Left kidney (tissue), 8 donors: ENCODE data around the gene PTGR2. TPM values are rescaled to one million over a fixed set of nuclear protein-coding genes. Genes with fewer than 3 reads are reported as not detected.
"Not testable (repeated sequence)": the region's sequence is repeated elsewhere in the genome, so short reads cannot be mapped to it uniquely, and the experiment has no call there.

Experiments used
- DNase-seq: peaks from one replicate; pipeline ENCODE4 v3.0.0-alpha.2; 2013
- long read RNA-seq, 8 donors: transcript quantifications; one replicate each; lab custom pipeline, GENCODE V29; 2026
- polyA plus RNA-seq: library from polyadenylated mRNA; unstranded; fragments of 120-200 nt; gene quantifications from one replicate; pipeline ENCODE4 v1.2.1, GENCODE V29; 2013; ENCODE audit not compliant: insufficient read length

Gene PTGR2
- polyA plus RNA-seq = 28.5 TPM
- long read RNA-seq, donor 1, partial matches to known transcripts = 0 of 2 reads
- long read RNA-seq, donor 1, other reads (novel, unspliced or antisense) = 0 of 2 reads
- long read RNA-seq, donor 2, partial matches to known transcripts = 0 of 7 reads
- long read RNA-seq, donor 2, other reads (novel, unspliced or antisense) = 0 of 7 reads
- long read RNA-seq, donor 3, partial matches to known transcripts = 0 of 3 reads
- long read RNA-seq, donor 3, other reads (novel, unspliced or antisense) = 0 of 3 reads
- long read RNA-seq, donor 4 = 0 reads
- long read RNA-seq, donor 5, partial matches to known transcripts = 5 of 14 reads
- long read RNA-seq, donor 5, other reads (novel, unspliced or antisense) = 0 of 14 reads
- long read RNA-seq, donor 6, partial matches to known transcripts = 0 of 2 reads
- long read RNA-seq, donor 6, other reads (novel, unspliced or antisense) = 0 of 2 reads
- long read RNA-seq, donor 7, partial matches to known transcripts = 10 of 16 reads
- long read RNA-seq, donor 7, other reads (novel, unspliced or antisense) = 0 of 16 reads
- long read RNA-seq, donor 8, partial matches to known transcripts = 0 of 3 reads
- long read RNA-seq, donor 8, other reads (novel, unspliced or antisense) = 0 of 3 reads

DNA sequence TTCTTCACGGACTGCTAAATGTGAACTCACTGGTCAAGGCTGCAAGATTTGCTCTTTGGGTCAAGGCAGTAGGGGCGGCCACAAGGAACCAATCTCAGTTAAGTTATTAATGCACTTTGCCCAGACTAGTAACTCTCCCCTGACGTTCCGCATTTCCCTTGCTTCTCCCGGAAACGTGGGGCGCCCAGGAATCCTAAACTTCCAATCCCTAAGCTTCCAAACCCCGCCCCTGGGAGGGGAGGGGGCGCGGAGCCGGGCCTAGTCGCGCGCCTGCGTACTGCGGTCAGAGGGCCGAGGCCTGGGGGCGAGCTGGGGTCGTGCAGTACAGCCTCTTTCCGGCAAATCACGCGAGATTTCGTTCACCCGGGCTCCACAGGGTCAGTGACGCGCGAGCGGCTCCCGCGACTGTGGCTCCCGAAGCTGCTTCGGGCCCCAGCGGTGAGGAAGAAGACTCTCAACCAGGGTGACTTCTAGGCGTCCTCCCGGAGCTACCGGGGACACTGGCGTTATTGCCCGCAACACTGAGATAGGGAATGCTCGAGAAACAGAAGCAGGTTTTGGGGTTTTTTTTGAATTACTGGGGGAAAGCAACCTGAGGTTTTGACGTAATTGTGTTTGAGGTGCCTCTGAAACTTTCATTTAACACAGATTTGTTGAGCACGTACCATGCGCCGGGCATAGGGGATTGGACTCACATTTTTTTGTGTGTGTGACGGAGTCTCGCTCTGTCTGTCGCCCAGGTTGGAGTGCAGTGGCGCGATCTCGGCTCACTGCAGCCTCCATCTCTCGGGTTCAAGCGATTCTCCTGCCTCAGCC lies at the start of gene PTGR2:
PTGR2 (plus strand) TSS at position 265 of the 816 bp plus-strand sequence. CDS start 7,032 bp downstream, outside the sequence.
- DNase-seq = peak; percentile 98

DNA sequence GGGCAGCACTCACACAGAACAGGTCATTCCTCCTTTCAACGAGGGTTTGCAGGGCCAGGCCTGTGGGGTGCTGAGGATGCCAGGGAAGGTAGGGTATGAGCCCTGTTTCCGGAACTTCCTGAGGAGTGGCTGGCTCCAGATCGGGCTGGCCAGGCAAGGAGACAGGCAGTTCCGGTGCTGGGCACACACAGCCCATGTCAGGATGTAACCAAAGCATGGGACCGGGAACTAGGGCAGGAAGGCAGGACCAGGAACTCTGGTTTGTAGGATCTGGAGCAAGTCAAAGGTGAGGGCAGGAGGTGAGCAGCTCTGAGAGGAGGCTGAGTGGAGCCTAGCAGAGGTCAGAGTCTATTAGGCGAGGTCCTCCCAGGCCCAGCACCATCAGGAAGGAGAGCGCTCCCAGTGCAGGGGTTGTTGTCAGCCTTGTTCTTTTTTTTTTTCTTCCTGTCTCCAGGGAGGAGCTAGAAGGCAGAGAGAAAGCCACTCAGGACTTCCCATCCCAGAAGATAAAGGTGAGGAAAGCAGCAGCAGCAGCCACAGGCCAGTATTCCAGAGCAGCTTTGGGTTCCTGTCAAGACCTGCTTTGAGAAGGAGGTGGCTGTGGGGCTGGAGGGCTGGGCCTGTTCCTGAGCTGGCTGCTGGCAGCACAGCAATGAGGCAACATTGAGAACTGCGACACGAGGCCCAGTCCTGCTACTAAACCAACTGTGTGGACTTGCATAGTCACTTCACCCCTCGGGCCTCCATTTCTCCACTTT lies 49.0 kb upstream of the PTGR2 start:
- DNase-seq = no peak

DNA sequence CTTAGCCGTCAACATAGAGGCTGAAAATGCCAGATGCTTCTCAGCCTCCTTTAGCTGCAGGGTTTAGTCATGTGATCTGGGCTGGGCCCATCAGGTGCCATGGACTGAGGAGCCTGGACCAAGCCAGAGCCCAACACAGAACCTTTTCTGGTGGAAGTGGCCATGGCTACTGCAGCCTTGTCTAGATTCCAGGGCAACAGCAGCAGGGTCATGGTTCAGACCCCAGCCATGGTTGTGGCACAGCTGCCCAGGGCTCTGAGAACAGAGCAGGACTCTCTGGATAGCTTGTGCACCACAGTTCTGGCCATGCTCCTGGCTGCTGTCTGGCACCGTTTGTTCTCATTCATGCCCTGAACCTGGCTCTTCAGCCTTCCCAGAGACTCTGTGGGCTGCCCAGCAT lies 47.0 kb upstream of the PTGR2 start:
- DNase-seq = no peak

DNA sequence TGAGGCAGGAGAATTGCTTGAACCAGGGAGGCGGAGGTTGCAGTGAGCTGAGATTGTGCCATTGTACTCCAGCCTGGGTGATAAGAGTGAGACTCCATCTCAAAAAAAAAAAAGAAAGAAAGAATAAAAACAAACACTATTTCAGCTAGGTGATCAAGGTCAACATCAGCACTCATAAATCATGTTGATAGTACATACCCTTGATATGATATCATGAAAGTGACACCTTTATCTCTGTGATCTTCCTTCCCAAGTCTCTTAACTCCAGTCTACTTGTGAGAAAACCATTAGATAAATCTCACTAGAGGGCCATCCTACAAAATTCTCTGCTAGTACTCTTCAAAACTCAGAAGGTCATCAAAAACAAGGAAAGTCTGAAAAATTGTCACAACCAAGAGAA lies 44.2 kb upstream of the PTGR2 start:
- DNase-seq = no peak

DNA sequence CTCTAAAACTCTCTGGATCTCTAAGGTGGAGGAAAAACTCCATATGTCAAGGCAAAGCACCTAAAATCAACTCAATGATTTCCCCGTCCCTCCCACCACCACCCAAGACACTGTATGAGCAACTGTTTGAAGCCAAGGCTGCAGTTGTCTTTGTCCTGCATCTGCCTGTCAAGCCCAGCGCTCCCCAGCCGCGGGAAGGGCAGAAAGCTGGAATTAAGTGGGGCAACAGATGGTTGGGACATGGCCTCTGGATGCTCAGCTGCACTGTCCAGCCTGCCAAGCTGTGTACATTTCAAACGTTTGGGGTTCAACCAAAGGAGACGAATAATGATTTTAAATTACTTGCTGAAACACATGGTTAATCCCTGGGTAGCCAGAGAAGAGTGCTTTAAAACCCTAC lies 42.2 kb upstream of the PTGR2 start:
- no peak for DNase-seq

DNA sequence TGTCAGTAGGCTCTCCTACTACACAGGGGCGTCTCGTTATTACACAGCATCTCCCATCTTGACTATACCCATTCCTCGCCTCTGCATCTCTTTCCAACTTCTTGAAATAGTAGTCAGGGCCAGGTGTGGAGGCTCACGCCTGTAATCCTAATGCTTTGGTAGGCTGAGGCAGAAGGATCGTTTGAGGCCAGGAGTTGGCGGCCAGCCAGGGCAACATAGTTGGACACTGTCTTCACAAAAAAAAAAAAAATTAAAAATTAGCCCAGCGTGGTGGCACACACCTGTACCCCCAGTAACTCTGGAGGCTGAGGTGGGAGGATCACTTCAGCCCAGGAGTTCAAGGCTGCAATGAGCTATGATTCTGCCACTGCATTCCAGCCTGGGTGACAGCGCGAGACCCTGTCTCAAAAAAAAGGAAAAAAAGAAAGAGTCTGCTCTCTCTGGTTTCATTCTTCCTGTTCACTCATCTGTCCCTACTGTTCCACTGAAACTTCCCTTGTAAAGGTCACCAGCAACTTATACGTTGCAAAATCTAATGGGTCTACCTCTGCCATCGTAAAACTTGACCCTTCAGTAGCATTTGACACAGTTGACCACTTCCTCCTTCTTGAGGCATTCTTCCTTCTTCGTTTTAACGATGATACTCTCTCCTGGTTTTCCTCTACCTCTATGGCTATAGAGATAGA lies 41.0 kb upstream of the PTGR2 start:
- no peak for DNase-seq

DNA sequence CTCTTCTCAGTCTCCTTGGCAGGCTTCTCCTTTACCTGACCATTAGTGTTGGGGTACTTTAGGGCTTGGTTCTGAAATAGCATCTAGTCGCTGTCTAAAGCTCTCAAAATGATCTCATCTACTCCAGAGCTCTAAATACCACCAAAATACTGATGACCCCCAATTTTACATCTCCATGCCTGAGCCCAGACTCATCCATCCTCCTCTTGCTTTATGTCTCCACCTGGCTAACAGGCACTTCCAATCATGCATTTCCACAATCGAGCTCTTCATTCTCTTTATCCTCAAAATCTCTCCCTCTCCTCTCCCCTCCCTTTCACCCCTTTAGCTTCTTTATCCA lies 40.5 kb upstream of the PTGR2 start:
- DNase-seq = no peak

DNA sequence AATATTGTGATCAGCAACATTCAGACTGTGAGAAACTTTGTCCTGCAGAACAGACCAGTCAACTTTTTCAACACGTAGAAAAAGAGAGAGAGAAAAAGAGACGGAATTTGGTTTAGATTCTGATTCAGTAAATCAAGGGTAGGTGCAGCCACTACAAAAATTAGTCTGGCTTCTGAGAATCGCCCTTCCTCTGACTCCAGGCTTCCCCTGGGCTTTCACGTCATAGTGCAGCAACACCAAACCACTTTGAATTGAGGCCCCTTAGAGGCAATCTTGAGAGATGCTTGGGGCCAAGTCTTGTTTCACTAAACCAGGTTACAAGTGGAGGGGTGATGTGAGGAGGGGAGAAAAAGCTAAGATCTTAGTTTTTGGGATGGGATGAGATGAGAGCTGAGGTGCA lies 37.5 kb upstream of the PTGR2 start:
- no peak for DNase-seq

DNA sequence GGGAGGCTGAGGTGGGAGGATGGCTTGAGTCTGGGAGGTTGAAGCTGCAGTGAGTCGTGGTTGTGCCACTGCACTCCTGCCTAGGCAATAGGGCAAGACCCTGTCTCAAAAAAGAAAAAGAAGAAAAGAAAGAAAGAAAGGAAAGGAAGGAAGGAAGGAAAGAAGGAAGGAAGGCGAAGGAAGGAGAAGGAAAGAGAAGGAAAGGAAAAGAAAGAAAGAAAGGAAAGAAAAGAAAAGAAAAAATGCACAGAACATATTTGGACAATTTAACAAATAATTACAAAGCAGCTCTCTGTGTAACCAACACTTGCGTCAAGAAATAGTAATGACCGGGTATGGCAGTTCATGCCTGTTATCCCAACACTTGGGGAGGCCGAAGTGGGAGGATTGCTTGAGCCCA lies 35.8 kb upstream of the PTGR2 start:
- DNase-seq = no peak

DNA sequence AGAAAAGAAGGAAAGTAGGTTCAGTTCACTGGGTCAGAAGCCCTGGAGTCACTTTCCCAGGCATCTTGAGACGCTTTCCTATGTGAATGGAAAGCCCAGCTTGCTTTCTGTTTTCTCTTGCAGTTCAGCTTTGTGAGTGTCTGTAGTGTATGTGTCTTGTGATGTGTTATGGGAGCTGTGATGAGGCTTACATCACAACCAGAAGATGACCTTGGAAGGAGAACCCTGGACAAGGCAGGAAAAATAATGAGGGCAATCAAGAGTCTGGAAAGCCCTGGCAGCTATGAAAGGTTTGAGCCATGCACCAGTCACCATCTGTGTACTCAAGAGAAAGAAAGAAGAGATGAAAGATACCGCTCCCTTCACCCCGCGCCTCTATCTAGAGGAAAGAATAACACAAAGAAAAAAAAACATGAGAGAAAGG lies 35.2 kb upstream of the PTGR2 start:
- DNase-seq = no peak

DNA sequence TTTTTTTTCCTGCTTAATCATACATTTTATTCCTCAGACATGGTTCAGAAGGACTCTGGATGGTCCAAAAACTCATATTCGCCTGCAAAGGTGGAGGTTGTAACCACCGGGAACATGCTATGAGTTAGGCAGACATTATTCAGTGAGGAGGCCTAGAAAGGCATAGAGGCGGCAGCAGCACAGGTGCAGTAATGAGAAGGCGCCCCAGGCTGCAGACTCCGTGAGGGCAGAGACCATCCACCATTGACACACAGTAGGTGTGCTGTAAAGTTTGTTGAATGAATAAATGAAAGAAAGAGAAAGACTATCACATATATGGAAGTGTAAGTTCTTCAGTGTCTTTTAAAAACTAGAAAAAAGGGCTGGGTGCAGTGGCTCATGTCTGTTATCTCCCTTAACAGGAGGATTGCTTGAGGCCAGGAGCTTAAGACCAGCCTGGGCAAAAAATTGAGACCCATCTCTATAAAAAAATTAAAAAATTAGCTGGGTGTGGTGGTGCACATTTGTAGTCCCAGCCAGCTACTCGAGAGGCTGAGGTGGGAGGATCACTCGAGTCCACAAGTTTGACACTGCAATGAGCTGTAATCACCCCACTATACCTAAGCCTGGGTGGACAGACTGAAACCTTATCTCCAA lies 34.5 kb upstream of the PTGR2 start:
- no peak for DNase-seq

DNA sequence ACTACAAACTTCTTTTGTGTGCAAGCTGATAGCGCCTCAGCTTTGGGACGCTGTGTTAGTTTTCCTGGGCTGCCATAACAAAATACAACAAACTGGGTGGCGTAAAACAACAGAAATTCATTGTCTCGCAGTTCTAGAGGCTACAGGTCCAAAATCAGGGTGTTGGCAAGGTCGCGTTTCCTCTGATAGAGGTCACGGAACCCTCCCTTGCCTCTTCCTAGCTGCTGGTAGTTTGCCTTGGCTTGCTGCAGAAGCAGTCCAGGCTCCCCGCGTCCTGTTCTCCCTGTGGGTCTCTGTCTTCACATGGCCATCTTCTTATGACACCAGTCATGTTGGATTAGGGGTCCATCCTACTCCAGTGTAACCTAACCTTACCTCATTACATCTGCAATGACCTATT lies 32.8 kb upstream of the PTGR2 start:
- DNase-seq = no peak

DNA sequence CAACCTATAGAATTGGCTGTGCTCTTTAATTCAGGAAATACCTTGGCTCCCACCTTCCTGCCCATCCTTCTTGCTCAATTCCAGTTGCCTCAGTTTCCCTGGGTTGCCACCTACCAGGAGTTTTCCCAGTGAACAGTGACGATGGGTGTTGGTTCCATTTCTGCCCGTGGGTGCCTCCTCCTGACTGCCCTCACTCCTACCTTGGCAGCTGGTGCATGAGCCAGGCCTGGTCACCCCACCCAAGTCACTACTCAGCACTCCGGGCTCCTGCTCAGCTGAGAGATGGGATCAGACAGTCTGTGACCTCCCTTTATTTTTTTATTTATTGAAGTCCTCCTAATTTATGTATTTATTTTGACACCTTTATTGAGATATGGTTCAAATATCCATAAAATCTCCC lies 31.0 kb upstream of the PTGR2 start:
- DNase-seq = no peak

DNA sequence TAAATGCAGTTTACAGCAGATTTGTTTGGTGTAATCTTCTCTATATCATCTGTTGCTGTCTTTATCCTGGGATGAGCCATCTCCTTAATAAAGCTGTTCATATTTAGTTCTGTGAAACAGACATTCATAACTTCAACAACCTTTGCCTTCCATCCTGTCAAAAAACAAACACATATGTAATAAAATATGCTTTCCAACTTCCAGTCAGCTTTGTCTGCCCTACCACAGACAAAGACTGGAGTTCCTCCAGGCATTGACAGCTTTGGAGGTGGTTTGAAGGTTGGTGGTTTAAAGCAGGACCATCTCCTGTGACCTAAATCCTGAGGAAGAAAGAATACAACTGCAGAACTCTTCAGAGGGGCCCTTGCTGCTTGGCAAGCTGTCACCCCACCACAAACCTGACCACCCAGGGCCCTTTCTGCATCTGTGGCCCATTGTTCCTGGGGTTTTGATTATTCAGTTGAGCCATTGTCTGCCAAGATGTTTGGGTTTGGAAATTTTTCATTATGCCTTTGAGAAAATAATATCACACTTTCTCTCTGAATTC lies 28.2 kb upstream of the PTGR2 start:
- DNase-seq = no peak

DNA sequence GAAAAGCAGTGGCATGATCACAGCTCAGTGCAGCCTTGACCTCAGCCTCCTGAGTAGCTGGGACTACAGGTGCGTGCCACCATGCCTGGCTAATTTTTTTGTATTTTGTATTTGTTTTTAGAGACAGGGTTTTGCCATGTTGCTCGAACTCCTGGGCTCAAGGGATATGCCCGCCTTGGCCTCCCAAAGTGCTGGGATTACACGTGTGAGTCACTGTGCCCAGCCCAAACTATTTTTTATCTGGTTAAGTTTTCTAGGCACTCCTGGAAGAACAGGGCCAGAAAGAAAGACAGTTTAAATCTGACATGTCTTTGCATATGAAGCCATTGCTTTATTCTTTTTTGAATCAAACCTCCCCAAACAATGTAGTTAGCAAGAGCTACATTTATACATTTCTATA lies 27.5 kb upstream of the PTGR2 start:
- DNase-seq = no peak

DNA sequence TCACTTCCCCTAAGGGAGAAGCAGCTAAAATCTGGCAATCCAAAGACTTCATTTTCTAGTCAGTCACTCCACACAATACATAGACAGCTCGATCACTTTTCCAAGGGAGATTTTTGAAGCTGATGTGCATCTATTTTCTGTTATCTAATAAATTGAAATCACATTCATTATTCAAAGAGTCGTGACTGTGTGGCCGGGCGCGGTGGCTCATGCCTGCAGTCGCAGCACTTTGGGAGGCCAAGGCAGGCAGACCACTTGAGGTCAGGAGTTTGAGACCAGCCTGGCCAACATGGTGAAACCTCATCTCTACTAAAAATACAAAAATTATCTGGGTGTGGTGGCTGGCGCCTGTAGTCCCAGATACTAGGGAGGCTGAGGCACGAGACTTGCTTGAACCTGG lies 27.1 kb upstream of the PTGR2 start:
- DNase-seq = no peak

DNA sequence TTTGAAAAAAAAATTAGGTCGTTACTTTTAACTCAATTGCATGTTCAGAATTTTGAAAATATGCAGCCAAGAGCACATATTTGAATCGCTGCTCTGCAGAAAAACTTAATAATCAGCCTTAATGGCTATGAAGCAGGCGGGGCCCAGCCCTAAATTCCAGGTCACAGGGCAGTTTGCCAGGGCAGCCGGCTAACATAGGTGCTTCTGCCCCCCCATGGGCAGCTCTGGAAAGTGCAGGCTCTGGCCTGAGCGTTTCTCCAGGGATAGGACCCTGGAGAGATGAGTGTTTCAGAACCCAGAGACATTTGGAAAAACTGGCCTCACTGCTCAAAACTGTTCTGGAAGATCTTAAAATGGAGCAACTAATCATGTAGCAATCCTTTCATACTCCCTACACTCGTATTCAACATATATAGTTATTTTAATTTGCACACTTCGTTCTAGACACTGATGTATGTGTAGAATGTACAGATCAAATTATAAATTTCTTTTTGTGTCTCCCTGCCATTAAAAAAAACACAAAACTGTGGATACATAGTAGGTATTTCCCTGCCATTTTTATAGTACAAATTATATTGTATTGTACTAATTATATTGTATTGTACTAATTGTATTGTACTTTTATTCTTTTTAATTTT lies 26.0 kb upstream of the PTGR2 start:
- peak; percentile 74 for DNase-seq

DNA sequence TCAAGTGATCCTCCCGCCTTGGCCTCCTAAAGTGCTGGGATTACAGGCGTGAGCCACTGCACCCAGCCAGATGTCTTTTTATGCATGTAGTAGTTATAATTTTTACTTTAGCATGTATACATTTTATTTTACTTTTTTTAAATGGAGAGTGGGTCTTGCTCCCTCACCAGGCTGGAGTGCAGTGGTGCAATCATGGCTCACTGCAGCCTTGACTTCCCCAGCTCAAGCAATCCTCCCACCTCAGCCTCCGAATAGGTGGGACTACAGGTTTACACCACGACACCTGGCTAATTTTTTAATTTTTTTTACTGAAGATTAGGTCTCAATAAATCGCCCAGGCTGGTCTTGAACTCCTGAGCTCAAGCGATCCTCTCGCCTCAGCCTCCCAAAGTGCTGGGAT lies 24.4 kb upstream of the PTGR2 start:
- not testable (repeated sequence) for DNase-seq

DNA sequence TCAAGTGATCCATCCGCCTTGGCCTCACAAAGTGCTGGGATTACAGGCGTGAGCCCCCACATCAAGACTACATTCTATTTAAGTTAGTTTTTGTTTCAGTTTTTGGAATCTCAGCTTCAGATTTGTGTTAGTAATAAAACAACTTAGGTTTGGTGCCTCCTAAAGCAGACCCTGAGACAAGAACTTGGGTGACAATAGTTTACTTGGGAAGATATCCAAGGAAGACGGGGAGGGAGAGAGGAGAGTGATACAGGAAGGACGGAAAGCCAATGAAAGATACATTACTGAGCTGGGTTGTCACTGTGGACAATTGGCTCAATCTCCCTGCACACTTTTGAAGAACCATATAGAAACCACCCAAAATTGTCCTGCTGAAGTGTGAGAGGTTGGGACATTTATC lies 22.6 kb upstream of the PTGR2 start:
- DNase-seq = no peak
